GM21825 (cell line): ENCODE data around the gene CYB5R4.

ENCODE experiments used
- ATAC-seq: cut with Tn5 transposase; IDR thresholded peaks from one replicate; pipeline ENCODE4 v1.9.1; 2021; ENCODE audit warnings: mild to moderate bottlenecking, moderate library complexity; ENCODE audit not compliant: unreplicated experiment

CYB5R4 gene, protein sequence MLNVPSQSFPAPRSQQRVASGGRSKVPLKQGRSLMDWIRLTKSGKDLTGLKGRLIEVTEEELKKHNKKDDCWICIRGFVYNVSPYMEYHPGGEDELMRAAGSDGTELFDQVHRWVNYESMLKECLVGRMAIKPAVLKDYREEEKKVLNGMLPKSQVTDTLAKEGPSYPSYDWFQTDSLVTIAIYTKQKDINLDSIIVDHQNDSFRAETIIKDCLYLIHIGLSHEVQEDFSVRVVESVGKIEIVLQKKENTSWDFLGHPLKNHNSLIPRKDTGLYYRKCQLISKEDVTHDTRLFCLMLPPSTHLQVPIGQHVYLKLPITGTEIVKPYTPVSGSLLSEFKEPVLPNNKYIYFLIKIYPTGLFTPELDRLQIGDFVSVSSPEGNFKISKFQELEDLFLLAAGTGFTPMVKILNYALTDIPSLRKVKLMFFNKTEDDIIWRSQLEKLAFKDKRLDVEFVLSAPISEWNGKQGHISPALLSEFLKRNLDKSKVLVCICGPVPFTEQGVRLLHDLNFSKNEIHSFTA

DNA sequence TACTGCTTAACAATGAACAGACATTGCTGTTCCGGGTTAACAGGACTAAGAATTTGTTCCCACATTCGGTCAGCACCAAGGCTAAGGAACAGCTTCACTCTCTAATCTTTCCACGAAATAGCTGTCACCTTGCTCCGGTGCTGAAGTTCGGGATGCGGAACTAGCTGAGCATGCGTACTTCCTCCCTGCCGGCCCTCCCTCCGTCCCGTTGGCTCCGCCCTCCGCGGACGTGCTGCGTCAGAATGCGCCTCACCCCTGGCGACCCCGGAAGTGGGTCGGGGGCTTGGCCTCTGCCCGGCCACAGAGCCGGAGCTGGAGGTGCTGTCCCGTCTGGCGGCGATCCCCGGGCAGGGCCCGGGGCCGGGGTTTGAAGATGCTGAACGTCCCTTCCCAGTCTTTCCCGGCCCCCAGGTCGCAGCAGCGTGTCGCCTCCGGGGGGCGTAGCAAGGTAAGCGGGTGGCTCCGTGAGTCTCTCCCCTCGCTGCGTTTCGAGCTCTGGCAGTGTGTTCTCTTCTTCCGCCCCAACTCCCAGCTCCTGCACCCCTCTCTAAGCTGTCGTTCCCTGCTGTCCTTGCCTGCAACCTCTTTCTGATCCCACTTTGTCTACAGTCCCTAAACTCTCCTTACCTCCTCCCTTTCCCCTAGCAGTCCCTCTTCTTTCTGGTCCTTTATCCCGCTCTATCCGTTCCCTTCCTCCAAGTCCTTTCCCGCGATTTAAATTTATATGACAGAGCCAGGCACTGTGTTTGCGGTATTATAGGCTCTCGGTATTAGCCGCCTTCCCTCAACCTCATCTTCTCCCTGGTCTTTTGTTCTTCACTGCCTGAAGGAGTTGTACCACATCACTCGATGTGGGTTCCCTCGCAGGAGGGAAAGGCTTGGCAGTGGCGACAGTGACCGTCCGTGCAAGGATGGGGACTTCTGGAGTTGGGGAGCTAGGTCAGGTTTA, at the start of gene CYB5R4:
Gene CYB5R4, plus strand, starts transcription at position 280 of the 949 bp plus-strand sequence. Its CDS starts 94 bp downstream, at position 374.
- peak; percentile 98 for ATAC-seq

- ATAC-seq: no peak
Observed at GRCh38 chr6:83812595-83812994, 46.9 kb upstream of the CYB5R4 start.

DNA sequence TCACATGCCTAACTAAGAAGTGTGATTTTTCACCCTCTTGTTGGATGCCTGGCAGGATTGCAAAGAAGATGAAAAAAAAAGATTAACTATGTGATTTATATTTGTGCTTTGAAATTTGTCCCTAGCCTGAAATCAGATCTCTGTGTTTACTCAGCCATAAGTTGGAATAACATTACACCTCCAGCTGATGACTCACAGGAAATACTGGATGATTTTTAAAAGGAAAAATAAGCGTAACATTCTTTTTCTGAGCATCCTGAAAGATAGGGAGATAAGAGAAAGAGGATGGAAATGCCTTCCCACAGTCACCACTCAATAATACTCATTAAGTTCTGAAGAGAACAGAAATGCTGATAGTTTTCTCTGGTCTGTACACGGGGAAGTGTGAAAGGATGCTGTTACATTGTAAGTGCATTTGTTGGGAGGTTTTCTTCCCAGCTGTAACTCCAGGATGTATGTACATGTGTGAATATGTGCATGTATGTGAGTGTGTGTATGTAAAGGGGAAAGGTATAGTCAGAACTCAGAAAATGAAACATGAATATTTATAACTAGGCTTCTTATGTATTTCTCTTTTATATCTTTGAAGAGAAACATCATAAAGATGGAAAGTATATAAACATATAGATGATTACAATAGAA, 43.7 kb upstream of the CYB5R4 start:
- no peak for ATAC-seq

GRCh38 chr6:83822629-83823169, 36.8 kb upstream of the CYB5R4 start:
- no peak for ATAC-seq

DNA sequence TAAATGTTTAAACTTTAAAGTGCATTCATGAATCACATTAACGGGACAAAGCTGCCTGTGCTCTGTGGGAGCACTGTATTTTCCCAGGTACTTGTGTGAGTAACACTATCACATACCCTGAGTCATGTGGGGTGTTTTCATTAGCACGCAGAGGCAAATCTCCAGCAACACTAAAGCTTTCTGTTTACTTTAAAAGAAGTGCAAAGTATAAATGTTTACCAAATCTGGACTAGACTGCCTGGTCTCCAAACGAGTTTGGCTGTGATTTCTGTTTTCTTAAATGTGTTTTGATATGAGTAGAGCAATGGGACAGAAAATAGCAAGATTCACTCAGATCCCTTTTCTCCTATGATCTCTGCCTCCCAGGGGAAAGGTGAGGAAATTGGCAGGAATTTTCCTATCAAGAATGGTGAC, 35.1 kb upstream of the CYB5R4 start:
- ATAC-seq: no peak

- no peak for ATAC-seq
Observed at GRCh38 chr6:83824831-83825230, 34.7 kb upstream of the CYB5R4 start.

DNA sequence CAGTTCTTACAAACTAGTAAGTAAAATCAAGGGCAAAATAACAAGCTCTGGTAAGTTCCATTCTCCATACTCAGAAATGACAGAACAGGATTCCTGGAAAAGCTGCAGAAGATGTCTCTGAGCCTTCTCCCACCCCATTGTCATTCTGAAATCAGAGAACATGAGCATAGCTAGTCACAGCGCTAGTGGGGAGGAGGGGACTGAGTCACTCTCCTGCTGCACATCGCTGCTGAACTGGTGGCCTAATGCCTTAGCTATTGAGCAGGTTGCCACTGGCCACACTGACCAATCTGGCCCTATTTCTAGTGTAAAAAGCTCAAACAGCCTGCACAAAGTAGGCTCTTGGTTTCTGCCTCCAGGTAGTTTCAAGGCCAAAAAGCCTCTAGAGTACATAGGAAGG, 32.4 kb upstream of the CYB5R4 start:
- ATAC-seq: no peak

- ATAC-seq: no peak
Observed at GRCh38 chr6:83838727-83839126, 20.8 kb upstream of the CYB5R4 start.

- no peak for ATAC-seq
Observed at GRCh38 chr6:83844170-83844569, 15.3 kb upstream of the CYB5R4 start.

- ATAC-seq: no peak
Observed at GRCh38 chr6:83846291-83846690, 13.2 kb upstream of the CYB5R4 start.

- ATAC-seq: peak; percentile 88
Observed at GRCh38 chr6:83847179-83847578, 12.3 kb upstream of the CYB5R4 start.

DNA sequence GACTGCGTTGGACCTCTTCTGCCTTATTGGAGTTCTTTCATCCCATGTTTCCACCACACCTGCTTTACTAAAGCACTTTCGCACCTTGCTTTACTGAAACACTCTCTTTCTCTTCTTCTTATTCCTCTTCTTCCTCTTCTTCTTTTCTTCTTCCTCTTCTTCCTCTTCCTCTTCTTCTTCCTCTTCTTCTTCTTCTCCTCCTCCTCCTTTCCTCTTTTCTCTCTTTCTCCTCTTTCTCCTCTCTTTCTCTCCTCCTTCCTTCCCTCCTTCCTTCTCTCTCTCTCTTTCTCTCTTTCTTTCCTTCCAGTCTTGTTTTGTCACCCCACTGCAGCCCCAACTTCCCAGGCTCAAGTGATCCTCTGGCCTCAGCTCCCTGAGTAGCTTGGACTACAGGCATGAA, 10.4 kb upstream of the CYB5R4 start:
- ATAC-seq: no peak

GRCh38 chr6:83849610-83850009, 9.9 kb upstream of the CYB5R4 start:
- no peak for ATAC-seq

GRCh38 chr6:83852528-83853177, 6.8 kb upstream of the CYB5R4 start:
- ATAC-seq: no peak

GRCh38 chr6:83853178-83854000, 6.1 kb upstream of the CYB5R4 start, which contains the start of gene RIPPLY2:
Gene RIPPLY2 (plus strand): TSS chr6:83853360. CDS start chr6:83853417, 57 bp downstream.
- ATAC-seq: peak; percentile 63

GRCh38 chr6:83854001-83854501, 5.4 kb upstream of the CYB5R4 start:
- no peak for ATAC-seq

GRCh38 chr6:83854766-83855165, 4.7 kb upstream of the CYB5R4 start:
- ATAC-seq: no peak

DNA sequence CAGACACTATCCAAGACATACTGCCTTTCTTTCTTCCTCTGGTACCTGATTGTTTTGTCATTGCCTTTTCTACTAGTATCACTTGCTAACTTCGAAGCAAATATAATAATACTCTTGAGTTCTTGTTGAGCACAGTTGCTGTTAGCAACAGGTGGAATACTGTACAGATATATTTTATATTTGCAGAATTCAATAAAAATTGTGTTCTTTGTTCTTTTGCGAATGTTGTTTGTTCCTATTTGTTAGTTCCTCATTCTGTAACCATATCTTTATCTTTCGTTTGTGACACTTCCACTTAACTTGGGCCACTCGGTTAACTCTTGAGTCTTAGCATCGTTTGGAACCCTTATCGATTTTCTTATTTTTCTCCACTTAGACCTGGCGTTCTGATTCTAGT, 868 bp downstream of the CYB5R4 start:
- no peak for ATAC-seq
